Upper lobe of left lung (tissue), 6 donors: ENCODE results near the gene GJC1. TPM values are rescaled to one million over a fixed set of nuclear protein-coding genes. Genes with fewer than 3 reads are reported as not detected.

ENCODE experiments used
- ATAC-seq, 2 donors: fragments of 200-7000 bp; cut with Tn5 transposase; one replicate each; pipeline ENCODE4 v1.9.1; 2022; ENCODE audit warnings: mild to moderate bottlenecking in 2 of 2, moderate library complexity in 2 of 2; ENCODE audit not compliant: low FRiP score in 2 of 2
- DNase-seq, 2 donors: peaks; one replicate each; pipeline ENCODE4 v3.0.0-alpha.2; 2019 to 2020
- H3K27ac ChIP-seq, 4 donors: fragments of 200-600 bp; sonication (generic); one replicate each; pipeline ENCODE4 v1.5.1; 2016 to 2019
- H3K27me3 ChIP-seq, 4 donors: fragments of 200-600 bp; sonication (generic); one replicate each; pipeline ENCODE4 v1.5.1; 2017 to 2019
- H3K36me3 ChIP-seq, 4 donors: fragments of 200-600 bp; sonication (generic); one replicate each; pipeline ENCODE4 v1.5.1; 2016 to 2019
- H3K4me1 ChIP-seq, 4 donors: fragments of 200-600 bp; sonication (generic); one replicate each; pipeline ENCODE4 v1.5.1; 2018 to 2019
- H3K4me3 ChIP-seq, 4 donors: fragments of 200-600 bp; sonication (generic); one replicate each; pipeline ENCODE4 v1.5.1; 2017 to 2019; ENCODE audit warnings: mild to moderate bottlenecking in 2 of 4, moderate library complexity in 1 of 4
- H3K9me3 ChIP-seq, 4 donors: fragments of 200-600 bp; sonication (generic); one replicate each; pipeline ENCODE4 v1.5.1; 2018 to 2019
- EP300 ChIP-seq, 4 donors: sonication (generic); formaldehyde crosslinking; IDR thresholded peaks; one replicate each; pipeline ENCODE4 v1.5.1; 2017; ENCODE audit warnings: antibody characterized with exemption in 4 of 4, control low read depth in 2 of 4
- POLR2A ChIP-seq, 4 donors: fragments of 450-650 bp; IDR thresholded peaks; one replicate each; pipeline ENCODE4 v1.5.1; 2016 to 2017; ENCODE audit warnings: antibody characterized with exemption in 4 of 4, mild to moderate bottlenecking in 2 of 4
- POLR2AphosphoS5 ChIP-seq, 2 donors: sonication (generic); formaldehyde crosslinking; IDR thresholded peaks; one replicate each; pipeline ENCODE4 v1.5.1; 2017; ENCODE audit warnings: antibody characterized with exemption in 2 of 2
- WGBS, 2 donors: methylation state at CpG; one replicate each; pipeline ENCODE4 v1.1.5; 2017 to 2018; 5-methylcytosine and 5-hydroxymethylcytosine counted together
- total RNA-seq, 6 donors: library from RNA; depleted of rRNA in 4 of 6; stranded (reverse); fragments of >200 nt in 4 of 6; gene quantifications; one replicate each; pipeline versions ENCODE4 v1.1.0 to v1.2.1, GENCODE V29; 2016 to 2021
- TF ChIP-seq, protein P1 (sequence below), 6 experiments: fragments of 450-650 bp in 4 of 6; fragments of 200-600 bp in 2 of 6; sonication (generic) in 2 of 6; IDR thresholded peaks; one replicate each; pipeline ENCODE4 v1.5.1; 2016 to 2019; ENCODE audit warnings: antibody characterized with exemption in 6 of 6
- donor health status: DM: no; HTN: no; CAD: no; lungs with moderate emphysema.
- donor health status: DM: no; HTN: yes; CAD: no; lungs with severe emphysema.

Gene GJC1
- total RNA-seq, 6 donors from 2014 or later = 4.2 to 14.8 (median 8.6) TPM

DNA sequence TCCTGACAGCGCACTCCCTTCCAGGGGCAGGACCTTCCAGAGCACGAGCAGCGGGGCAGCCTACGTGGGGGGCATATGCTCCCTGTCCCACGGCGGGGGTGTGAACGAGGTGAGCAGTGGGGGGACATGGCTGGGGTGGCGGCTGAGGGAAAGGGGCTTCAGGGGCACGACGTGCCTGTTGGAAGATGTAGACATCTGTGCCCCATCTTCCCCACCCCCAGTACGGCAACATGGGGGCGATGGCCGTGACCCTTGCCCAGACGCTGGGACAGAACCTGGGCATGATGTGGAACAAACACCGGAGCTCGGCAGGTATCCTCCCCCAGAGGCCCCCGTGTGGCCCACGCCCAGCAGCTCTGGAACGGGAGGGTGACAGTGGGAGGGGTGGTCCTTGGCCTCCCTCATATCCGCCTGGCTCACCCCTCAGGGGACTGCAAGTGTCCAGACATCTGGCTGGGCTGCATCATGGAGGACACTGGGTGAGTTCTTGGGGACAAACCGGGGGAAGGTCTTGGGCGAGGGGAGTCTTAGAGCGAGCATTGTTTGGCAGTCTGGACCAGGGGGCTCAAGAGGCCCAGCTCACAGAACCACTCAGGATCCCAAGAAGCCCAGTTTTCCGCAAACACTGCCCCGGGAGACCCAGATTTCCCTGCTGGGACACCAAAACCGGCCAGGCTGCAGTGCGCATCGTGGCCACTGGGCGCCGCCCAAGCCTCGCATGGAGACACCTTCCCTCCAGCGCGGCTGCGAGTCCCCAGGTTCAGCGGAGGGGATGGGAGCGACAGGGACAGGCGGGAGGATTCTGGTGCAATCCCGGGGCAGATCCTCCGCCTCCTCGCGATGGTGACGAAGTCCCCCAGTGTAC, 55.6 kb downstream of the GJC1 start:
- 17 to 50% methylated on average over 19 to 35 of the region's 42 CpGs for WGBS, 2 donors
- no peaks in the 10 kb centered on the region for H3K9me3 ChIP-seq
- ATAC-seq = peak; percentile 86 to 88
- peaks cover 0 to 12% (median 1%) of the 10 kb centered on the region in 4 donors for H3K27me3 ChIP-seq
- no peaks in the 10 kb centered on the region for H3K36me3 ChIP-seq
- peak overlapping the region in 3 of 4 donors; percentile 64 to 73 (median 72) for H3K4me3 ChIP-seq
- peaks cover 20 to 28% (median 21%) of the 10 kb centered on the region in 4 donors for H3K4me1 ChIP-seq
- peak; percentile 91 to 99 for DNase-seq
- H3K27ac ChIP-seq = peak overlapping the region in 1 of 4 donors; percentile 37
- TF ChIP-seq, protein P1, sequence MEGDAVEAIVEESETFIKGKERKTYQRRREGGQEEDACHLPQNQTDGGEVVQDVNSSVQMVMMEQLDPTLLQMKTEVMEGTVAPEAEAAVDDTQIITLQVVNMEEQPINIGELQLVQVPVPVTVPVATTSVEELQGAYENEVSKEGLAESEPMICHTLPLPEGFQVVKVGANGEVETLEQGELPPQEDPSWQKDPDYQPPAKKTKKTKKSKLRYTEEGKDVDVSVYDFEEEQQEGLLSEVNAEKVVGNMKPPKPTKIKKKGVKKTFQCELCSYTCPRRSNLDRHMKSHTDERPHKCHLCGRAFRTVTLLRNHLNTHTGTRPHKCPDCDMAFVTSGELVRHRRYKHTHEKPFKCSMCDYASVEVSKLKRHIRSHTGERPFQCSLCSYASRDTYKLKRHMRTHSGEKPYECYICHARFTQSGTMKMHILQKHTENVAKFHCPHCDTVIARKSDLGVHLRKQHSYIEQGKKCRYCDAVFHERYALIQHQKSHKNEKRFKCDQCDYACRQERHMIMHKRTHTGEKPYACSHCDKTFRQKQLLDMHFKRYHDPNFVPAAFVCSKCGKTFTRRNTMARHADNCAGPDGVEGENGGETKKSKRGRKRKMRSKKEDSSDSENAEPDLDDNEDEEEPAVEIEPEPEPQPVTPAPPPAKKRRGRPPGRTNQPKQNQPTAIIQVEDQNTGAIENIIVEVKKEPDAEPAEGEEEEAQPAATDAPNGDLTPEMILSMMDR (IDR thresholded peaks at IDR 0.05) = peak; percentile 97 to 100 (median 98)
- TF ChIP-seq EP300 (IDR thresholded peaks at IDR 0.05) (no peak), POLR2AphosphoS5 (IDR thresholded peaks at IDR 0.05) (no peak)

- Histone ChIP-seq H3K4me3 (no peak overlapping the region), H3K27me3 (peaks cover 0 to 12% (median 1%) of the 10 kb centered on the region in 4 donors), H3K9me3 (no peaks in the 10 kb centered on the region), H3K4me1 (peaks cover 12 to 19% (median 14%) of the 10 kb centered on the region in 4 donors), H3K27ac (no peak overlapping the region), H3K36me3 (no peaks in the 10 kb centered on the region)
- 55 to 72% methylated on average over 6 of the region's 6 CpGs for WGBS, 2 donors
- DNase-seq (no peak), ATAC-seq (no peak)
- TF ChIP-seq, protein P1 (IDR thresholded peaks at IDR 0.05) = no peak
- no peak for TF ChIP-seq POLR2A (IDR thresholded peaks at IDR 0.05)
- TF ChIP-seq POLR2AphosphoS5 (IDR thresholded peaks at IDR 0.05) = no peak
- TF ChIP-seq EP300 (IDR thresholded peaks at IDR 0.05) = no peak
Measured at GRCh38 chr17:44773140-44773539, 56.9 kb downstream of the GJC1 start.

DNA sequence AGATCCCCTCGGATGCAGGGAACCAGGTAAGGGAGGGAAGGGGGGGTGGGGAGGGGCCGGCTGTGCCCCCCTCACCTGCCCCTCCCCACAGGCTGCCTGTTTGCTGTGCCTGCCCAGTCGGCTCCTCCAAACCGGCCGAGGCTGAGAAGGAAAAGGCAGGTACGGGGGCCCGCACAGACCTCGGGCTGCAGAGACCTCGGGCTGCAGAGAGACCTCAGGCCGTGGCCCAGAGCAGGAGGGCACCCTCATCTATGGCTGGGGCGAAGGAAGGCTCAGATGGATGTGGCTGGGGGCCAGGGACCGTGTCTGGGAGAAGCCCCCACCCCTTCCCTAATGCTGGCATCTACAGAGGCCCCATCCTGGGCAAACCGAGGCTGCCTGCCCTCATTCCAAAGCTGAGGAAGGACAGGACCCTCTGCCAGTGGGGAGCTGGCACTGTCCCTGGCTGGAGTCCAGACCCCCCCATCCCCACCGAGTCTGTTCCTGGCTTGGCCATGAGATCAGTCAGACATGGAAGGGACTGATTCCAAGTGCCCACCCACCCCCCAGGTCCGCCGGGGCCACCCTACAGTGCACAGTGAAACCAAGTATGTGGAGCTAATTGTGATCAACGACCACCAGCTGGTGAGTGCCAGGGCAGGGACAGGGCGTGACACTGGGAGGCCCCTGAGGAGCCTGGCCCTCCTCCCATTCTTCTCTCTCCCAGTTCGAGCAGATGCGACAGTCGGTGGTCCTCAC, 57.6 kb downstream of the GJC1 start:
- WGBS, 2 donors = 37 to 45% methylated on average over 3 to 20 of the region's 21 CpGs
- Histone ChIP-seq H3K27me3 (peaks cover 0 to 12% (median 1%) of the 10 kb centered on the region in 4 donors), H3K4me3 (no peak overlapping the region), H3K36me3 (no peaks in the 10 kb centered on the region), H3K4me1 (peaks cover 12 to 19% (median 14%) of the 10 kb centered on the region in 4 donors), H3K27ac (no peak overlapping the region), H3K9me3 (no peaks in the 10 kb centered on the region)
- no peak for TF ChIP-seq EP300 (IDR thresholded peaks at IDR 0.05)
- no peak for TF ChIP-seq POLR2AphosphoS5 (IDR thresholded peaks at IDR 0.05)
- no peak for TF ChIP-seq POLR2A (IDR thresholded peaks at IDR 0.05)
- TF ChIP-seq, protein P1 (IDR thresholded peaks at IDR 0.05) = no peak
- peak in 1 of 2 donors; percentile 58 for DNase-seq
- ATAC-seq = no peak

GRCh38 chr17:44770166-44770925, 59.7 kb downstream of the GJC1 start:
- ATAC-seq = no peak
- H3K9me3 ChIP-seq = no peaks in the 10 kb centered on the region
- H3K36me3 ChIP-seq = no peaks in the 10 kb centered on the region
- WGBS, 2 donors = 73 to 75% methylated on average over 3 to 10 of the region's 11 CpGs
- H3K4me1 ChIP-seq = peaks cover 5 to 8% (median 5%) of the 10 kb centered on the region in 4 donors
- DNase-seq = no peak
- H3K27me3 ChIP-seq = peaks cover 0 to 12% (median 1%) of the 10 kb centered on the region in 4 donors
- TF ChIP-seq, protein P1 (IDR thresholded peaks at IDR 0.05) = no peak
- TF ChIP-seq POLR2AphosphoS5 (IDR thresholded peaks at IDR 0.05) = no peak
- TF ChIP-seq EP300 (IDR thresholded peaks at IDR 0.05) = no peak
- no peak for TF ChIP-seq POLR2A (IDR thresholded peaks at IDR 0.05)
- H3K4me3 ChIP-seq = no peak overlapping the region
- no peak overlapping the region for H3K27ac ChIP-seq
